Stimulated activated CD4-positive, alpha-beta T cell treated with anti-CD3 and anti-CD28 coated beads, TNF-alpha, amount 100 ng/mL, for 48 hours (primary cell): ENCODE results near the gene FBN2.
A peak's percentile ranks its signal among the peaks of the same experiment; 100 is the strongest.

ENCODE experiments used
- DNase-seq, 3 donors: peaks; one replicate each; pipeline ENCODE4 v3.0.0-alpha.2; 2020; ENCODE audit warnings: low read depth in 3 of 3

Gene FBN2

GRCh38 chr5:128253880-128254279, 284.2 kb downstream of the FBN2 start:
- no peak for DNase-seq

- no peak for DNase-seq
Measured at GRCh38 chr5:128253161-128253560, 284.9 kb downstream of the FBN2 start.

- no peak for DNase-seq
Measured at GRCh38 chr5:128252756-128253155, 285.3 kb downstream of the FBN2 start.

DNA sequence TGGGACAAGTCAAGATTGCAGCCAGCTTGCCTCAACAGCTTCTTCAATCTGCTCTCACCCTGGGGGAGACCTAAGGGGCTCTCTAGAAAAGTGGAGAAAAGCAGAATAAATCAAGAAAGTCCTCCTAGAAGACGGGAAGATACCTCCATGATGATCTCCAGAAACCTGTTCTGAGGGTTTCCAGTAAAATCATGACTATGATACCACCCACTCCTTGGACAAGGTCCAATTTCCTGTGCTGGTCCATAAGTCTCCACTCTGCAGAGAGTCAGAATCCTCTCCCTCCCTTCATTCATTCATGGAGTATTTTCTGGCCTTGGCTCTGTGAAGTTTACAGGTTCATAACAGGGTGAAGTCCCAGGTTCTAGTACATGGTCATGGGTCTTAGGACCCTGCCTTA, 285.8 kb downstream of the FBN2 start:
- DNase-seq = no peak

DNA sequence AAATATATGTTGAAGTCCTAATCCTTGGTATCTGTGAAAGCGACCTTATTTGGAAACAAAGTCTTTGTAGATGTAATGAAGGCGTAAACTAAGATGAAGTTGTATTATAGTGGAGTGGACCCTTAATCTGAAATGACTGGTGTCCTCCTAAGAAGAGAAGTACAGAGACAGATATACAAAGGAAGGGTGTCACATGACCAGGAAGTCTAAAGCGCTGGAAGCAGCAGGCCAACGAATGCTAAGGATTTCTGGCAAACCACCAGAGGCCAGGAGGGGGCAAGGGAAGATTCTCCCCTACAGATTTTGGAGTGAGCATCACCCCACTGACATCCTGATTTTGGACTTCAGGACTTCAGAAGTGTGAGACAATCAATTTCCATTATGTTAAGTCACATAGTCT, 292.1 kb downstream of the FBN2 start:
- DNase-seq = no peak

DNA sequence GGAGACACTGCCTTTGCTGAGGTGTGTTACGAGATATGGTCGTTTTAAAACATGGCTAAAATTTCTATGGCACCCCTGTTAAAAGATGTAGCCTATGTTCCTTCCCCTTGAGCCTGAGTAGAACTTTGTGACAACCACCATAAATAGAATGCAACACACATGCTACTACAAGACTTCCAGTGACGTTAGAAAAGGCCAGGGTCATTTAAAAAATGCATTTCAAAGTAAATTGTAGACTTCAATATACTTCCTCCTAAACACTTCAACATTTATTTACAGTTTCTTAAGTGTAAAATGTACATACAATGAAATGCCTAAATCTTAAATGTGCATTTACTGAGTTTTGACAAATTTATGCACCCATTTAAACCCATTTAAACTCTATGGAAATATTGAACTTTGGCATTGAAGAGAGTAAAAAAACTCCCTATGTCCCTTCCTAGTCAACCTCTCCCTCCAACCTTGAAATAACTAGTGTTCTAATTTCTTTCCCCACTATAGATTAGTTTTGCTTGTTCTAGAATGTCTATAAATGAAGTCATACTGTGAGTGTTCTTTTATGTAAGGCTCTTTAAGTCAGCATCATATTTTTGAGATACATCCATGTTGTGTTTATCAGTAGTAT, 294.0 kb downstream of the FBN2 start:
- DNase-seq = no peak

GRCh38 chr5:128241051-128241695, 296.9 kb downstream of the FBN2 start:
- no peak for DNase-seq

DNA sequence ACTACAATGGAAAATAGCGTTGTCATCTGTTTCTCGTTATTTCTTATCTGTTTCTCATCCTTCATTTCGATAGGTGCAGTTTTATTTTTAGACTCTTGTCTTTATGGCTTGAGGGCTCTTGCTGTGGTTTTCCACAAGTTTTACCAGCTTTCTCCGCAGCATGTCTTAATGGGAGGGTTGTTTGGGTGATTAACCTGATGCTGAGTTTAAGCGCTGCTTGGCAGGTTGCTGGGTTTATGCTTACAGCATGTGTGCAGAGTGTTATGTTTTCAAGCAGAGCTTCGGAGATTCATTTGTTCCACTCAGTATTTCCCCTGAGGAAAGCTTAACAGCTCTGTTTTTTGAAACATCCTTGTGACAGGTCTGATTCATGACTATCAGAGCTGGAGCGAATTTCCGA, 300.5 kb downstream of the FBN2 start:
- no peak for DNase-seq

GRCh38 chr5:128237000-128237399, 301.0 kb downstream of the FBN2 start:
- DNase-seq = no peak

DNA sequence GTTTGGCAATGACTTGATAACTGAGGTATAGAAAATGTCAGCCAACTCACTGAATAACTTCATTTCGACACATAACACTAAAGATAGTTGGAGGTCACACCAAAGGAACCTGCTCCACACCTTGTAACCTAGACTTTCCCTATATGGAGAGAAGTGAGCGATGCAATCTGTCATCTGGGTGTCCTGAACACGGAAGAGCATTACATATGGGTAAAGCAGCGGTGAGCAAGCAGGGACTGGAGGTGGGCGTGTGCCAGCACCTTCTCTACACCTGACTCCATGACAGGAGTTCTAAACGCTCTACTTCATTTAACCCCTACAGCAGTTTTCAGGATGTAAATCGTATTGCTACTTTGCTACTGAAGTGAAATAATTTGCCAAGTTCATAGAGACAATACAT, 301.7 kb downstream of the FBN2 start:
- no peak for DNase-seq

- no peak for DNase-seq
Measured at GRCh38 chr5:128234928-128235641, 303.0 kb downstream of the FBN2 start.

GRCh38 chr5:128228521-128228920, 309.5 kb downstream of the FBN2 start:
- DNase-seq = no peak

DNA sequence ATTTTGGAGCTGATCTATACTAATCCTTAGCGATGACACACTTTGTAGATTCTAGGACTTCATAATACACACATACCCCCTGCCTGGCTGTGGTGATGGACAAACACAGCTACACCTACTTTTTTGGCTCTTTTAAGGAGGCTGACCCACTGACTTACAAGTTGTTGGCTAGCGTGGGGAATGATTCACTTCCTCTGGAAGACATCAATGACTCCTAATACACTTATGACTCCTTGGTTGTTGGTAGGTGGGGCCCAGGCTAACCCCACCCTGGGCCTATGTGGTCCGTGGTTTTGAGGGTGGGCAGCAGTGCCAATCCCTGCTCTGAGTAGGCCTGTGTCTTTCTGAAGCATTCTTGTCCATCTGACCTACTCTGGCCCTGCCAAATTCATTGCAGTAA, 310.0 kb downstream of the FBN2 start:
- no peak for DNase-seq

- no peak for DNase-seq
Measured at GRCh38 chr5:128225245-128226030, 312.6 kb downstream of the FBN2 start.

GRCh38 chr5:128224336-128224735, 313.7 kb downstream of the FBN2 start:
- no peak for DNase-seq

DNA sequence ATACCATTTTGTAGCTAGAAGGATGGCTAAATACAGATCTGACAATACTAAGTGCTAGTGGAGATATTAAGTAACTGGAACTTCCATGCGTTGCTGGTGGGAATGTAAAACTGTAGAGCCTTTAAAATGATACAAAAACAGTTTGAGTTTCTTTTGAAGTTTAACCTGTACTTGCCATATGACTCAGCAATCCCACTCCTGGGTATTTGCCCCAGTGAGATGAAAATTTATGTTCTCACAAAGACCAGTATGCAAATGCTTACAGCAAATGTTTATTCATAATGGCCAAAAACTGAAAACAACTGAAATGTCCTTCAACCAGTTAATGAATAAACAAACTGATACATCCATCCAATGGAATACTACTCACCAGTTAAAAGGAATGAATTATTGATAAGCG, 317.2 kb downstream of the FBN2 start:
- DNase-seq = no peak

GRCh38 chr5:128216860-128217531, 321.0 kb downstream of the FBN2 start:
- no peak for DNase-seq

- no peak for DNase-seq
Measured at GRCh38 chr5:128216285-128216684, 321.8 kb downstream of the FBN2 start.

- no peak for DNase-seq
Measured at GRCh38 chr5:128213833-128214232, 324.2 kb downstream of the FBN2 start.

DNA sequence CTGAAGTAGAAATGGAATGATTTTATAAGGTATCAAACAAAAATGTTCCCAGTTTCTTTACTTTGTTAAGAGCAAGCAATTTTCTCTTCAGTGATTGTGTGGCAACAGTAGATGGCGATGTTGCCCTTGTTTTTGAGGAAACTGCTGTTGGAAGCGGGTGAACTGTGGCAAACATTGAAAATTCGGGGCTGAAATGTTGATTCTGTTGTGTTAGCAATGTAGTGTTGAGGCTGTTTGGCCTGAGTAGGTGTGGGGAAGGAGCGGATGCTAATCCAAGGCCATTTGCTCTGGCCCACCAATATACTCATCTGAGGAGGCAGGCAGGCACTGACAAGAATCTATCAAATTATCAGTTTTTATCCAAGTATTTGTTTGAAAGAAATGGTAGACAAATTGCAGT, 324.7 kb downstream of the FBN2 start:
- DNase-seq = peak in 2 of 3 donors; percentile 24 to 45

GRCh38 chr5:128212191-128212806, 325.7 kb downstream of the FBN2 start:
- no peak for DNase-seq
